ENCODE data around the gene EFS. TPM values are rescaled to one million over a fixed set of nuclear protein-coding genes. Genes with fewer than 3 reads are reported as not detected.

Gene EFS
- 1 to 10 TPM; 3.1 to 9.6 (median 5.5) TPM for total RNA-seq
- polyA plus RNA-seq, result 10 to 100 TPM in 1 of 3 donors, 1 to 10 TPM in 2; 3.4 to 20.6 (median 6.8) TPM
- long read RNA-seq, donor 1, partial matches to known transcripts, result 5 of 7 reads
- long read RNA-seq, donor 1, other reads (novel, unspliced or antisense), result 0 of 7 reads
- long read RNA-seq, donor 2, partial matches to known transcripts, result 5 of 9 reads
- long read RNA-seq, donor 2, other reads (novel, unspliced or antisense), result 0 of 9 reads
- long read RNA-seq, donor 3, partial matches to known transcripts, result 0 of 2 reads
- long read RNA-seq, donor 3, other reads (novel, unspliced or antisense), result 0 of 2 reads
- long read RNA-seq, donor 4, result 0 reads
- long read RNA-seq, donor 5, transcript EFS-201 (6 exons, 3,118 nt), result major isoform, 6 of 24 reads
- long read RNA-seq, donor 5, partial matches to known transcripts, result 16 of 24 reads
- long read RNA-seq, donor 5, other reads (novel, unspliced or antisense), result 0 of 24 reads
- long read RNA-seq, donor 6, partial matches to known transcripts, result 11 of 15 reads
- long read RNA-seq, donor 6, other reads (novel, unspliced or antisense), result 0 of 15 reads
- long read RNA-seq, donor 7, partial matches to known transcripts, result 18 of 20 reads
- long read RNA-seq, donor 7, other reads (novel, unspliced or antisense), result 0 of 20 reads
- long read RNA-seq, donor 8, partial matches to known transcripts, result 5 of 10 reads
- long read RNA-seq, donor 8, other reads (novel, unspliced or antisense), result 0 of 10 reads
- long read RNA-seq, donor 9, partial matches to known transcripts, result 6 of 7 reads
- long read RNA-seq, donor 9, other reads (novel, unspliced or antisense), result 0 of 7 reads
- long read RNA-seq, donor 10, partial matches to known transcripts, result 0 of 1 reads
- long read RNA-seq, donor 10, other reads (novel, unspliced or antisense), result 0 of 1 reads

GRCh38 chr14:23365036-23365731, at the start of gene EFS:
EFS (minus strand) TSS chr14:23365172; CDS start chr14:23365025, 147 bp downstream.
- TF ChIP-seq EP300 (IDR thresholded peaks at IDR 0.05) (no peak), POLR2A (IDR thresholded peaks at IDR 0.05) (no peak), POLR2AphosphoS5 (IDR thresholded peaks at IDR 0.05) (no peak), CTCF (IDR thresholded peaks at IDR 0.05) (no peak)
- H3K27ac ChIP-seq, result peak within 1 kb of the TSS; percentile 77 to 94 (median 84)
- intact Hi-C loops (cut with DNase I; ENCODE audit: low total_unique reads), result no loop called here
- H3K4me1 ChIP-seq, result peaks cover 8 to 70% (median 38%) of the 10 kb centered on the region in 4 donors
- H3K36me3 ChIP-seq, result peaks cover 0 to 3% (median 2%) of the 10 kb centered on the region in 4 donors
- H3K27me3 ChIP-seq, result peaks cover 0 to 32% (median 24%) of the 10 kb centered on the region in 3 donors
- peak within 1 kb of the TSS; percentile 47 to 65 (median 49) for H3K4me3 ChIP-seq
- WGBS, 5 donors, result 2 to 6% (median 3%) methylated on average over 10 to 74 of the region's 74 CpGs
- H3K9me3 ChIP-seq, result no peaks in the 10 kb centered on the region
- peak; percentile 45 to 79 for DNase-seq

- peaks cover 0 to 16% (median 0%) of the 10 kb centered on the region in 3 donors for H3K27me3 ChIP-seq
- TF ChIP-seq CTCF (IDR thresholded peaks at IDR 0.05) (no peak), POLR2AphosphoS5 (IDR thresholded peaks at IDR 0.05) (no peak), EP300 (IDR thresholded peaks at IDR 0.05) (no peak), POLR2A (IDR thresholded peaks at IDR 0.05) (no peak)
- 53 to 73% (median 61%) methylated on average over 3 of the region's 3 CpGs for WGBS, 5 donors
- H3K4me1 ChIP-seq, result no peaks in the 10 kb centered on the region
- intact Hi-C loops (cut with DNase I; ENCODE audit: low total_unique reads), result no loop called here
- no peaks in the 10 kb centered on the region for H3K9me3 ChIP-seq
- no peak overlapping the region for H3K4me3 ChIP-seq
- H3K36me3 ChIP-seq, result no peaks in the 10 kb centered on the region
- H3K27ac ChIP-seq, result no peak overlapping the region
- no peak for DNase-seq
Observed at GRCh38 chr14:23414254-23414653, 49.3 kb upstream of the EFS start.

DNA sequence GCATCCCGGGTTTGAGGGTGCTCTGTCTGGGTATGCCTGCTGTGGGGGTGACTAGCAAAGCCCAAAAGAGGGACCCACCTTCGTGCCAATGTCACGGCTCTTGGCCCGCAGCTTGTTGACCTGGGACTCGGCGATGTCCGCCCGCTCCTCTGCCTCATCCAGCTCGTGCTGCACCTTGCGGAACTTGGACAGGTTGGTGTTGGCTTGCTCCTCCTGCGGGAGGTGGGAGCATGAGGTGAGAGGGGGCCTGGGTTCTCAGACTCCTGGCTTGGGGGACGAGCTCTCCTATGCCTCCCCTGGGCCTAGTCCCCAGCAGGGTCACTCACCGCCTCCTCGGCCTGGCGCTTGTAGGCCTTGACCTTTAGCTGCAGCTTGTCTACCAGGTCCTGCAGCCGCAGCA, 48.7 kb upstream of the EFS start:
- no peak overlapping the region for H3K4me3 ChIP-seq
- intact Hi-C loops (cut with DNase I; ENCODE audit: low total_unique reads), result no loop called here
- 87 to 92% (median 90%) methylated on average over 15 to 16 of the region's 16 CpGs for WGBS, 5 donors
- H3K27me3 ChIP-seq, result peaks cover 0 to 14% (median 0%) of the 10 kb centered on the region in 3 donors
- no peak overlapping the region for H3K27ac ChIP-seq
- TF ChIP-seq CTCF (IDR thresholded peaks at IDR 0.05) (no peak), POLR2A (IDR thresholded peaks at IDR 0.05) (no peak), EP300 (IDR thresholded peaks at IDR 0.05) (no peak), POLR2AphosphoS5 (IDR thresholded peaks at IDR 0.05) (no peak)
- H3K9me3 ChIP-seq, result no peaks in the 10 kb centered on the region
- H3K4me1 ChIP-seq, result no peaks in the 10 kb centered on the region
- DNase-seq, result no peak
- no peaks in the 10 kb centered on the region for H3K36me3 ChIP-seq
